ENCODE measurements around the gene SPCS2.

SPCS2 gene

DNA sequence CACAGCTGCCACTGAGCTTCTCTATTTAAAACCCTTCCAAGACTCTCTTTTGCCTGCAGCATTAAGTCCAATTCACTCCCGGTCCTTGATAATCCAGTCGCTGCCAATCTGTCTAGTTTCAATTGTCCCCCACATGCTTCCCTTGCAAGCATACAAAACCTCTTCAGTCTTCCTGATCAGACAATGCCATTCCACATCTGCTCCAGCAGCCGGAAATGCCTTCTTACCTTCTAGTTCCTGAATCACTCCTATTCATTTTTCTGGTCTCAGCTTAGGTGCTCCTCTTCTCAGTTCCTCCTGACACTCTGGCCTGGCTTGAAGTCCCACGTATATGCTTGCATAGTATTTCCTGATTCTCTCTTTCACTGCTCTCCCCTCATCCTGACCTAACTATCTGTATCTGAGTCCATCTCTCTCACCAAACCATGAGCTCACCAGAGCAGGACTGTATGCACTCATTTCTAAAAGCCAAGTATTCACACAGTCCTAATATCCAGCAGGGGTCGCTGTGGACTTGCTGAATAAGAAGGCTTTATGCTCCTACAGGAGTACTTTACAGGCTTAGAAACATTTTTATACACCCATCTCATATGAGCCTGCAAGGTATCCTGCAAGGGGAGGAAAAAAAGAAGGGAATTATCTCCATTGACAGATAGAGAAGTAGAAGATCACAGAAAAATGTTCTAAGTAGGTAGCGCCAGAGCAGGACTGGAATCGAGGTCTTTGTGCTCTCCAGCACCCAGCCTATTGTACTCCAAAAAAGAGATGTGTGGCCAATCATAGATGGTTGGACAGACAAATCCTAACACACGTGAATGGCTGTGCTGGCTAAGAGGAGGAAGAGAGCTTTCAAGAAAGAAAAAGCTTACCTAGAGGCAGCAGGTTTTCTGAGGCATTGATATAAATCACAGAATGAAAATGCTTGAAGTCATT, 19.4 kb upstream of the SPCS2 start:
- H3K36me3 ChIP-seq (ENCODE audit: control insufficient read depth in 1 of 2, insufficient read depth in 2 of 2, low read length in 2 of 2): peaks cover 3 to 54% of the 10 kb centered on the region in 2 donors
- H3K9me3 ChIP-seq (ENCODE audit: control insufficient read depth in 1 of 2, low read length in 2 of 2): no peaks in the 10 kb centered on the region

DNA sequence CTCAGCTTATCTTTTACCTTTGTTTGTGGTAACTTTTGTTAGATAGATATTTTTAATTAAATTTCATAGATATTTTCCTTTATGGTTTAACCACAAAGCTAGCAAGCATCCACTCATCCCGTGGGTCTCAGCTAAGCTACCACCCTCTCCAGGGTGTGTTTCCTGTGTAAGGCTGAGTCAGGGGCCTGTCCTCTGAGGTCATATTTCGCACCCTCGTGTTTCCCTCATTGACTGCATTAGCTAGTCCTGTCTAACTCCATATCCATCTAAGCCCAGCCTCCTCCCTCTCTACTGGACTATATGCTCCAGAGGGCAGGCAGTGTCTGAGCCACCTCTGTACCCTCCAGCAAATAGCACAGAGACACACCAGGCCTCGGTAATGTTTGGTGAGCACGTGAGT, 16.9 kb upstream of the SPCS2 start:
- Histone ChIP-seq H3K36me3 (ENCODE audit: control insufficient read depth in 1 of 2, insufficient read depth in 2 of 2, low read length in 2 of 2) (peaks cover 21 to 78% of the 10 kb centered on the region in 2 donors), H3K4me1 (ENCODE audit: control insufficient read depth in 1 of 2, insufficient read depth in 2 of 2, low read length in 2 of 2) (no peaks in the 10 kb centered on the region), H3K4me3 (ENCODE audit: low read depth in 1 of 2, low read length in 2 of 2) (no peak overlapping the region), H3K9ac (ENCODE audit: low read depth in 1 of 2, low read length in 2 of 2) (no peak overlapping the region), H3K27ac (ENCODE audit: low read depth, low read length) (no peak overlapping the region), H3K9me3 (ENCODE audit: control insufficient read depth in 1 of 2, low read length in 2 of 2) (no peaks in the 10 kb centered on the region), H3K27me3 (ENCODE audit: control insufficient read depth in 1 of 2, insufficient read depth in 2 of 2, low read length in 2 of 2) (no peaks in the 10 kb centered on the region)

More for the DNA sequence above, 19.4 kb upstream of the SPCS2 start:
- Histone ChIP-seq H3K27me3 (ENCODE audit: control insufficient read depth in 1 of 2, insufficient read depth in 2 of 2, low read length in 2 of 2) (no peaks in the 10 kb centered on the region), H3K9ac (ENCODE audit: low read depth in 1 of 2, low read length in 2 of 2) (no peak overlapping the region), H3K4me3 (ENCODE audit: low read depth in 1 of 2, low read length in 2 of 2) (no peak overlapping the region), H3K4me1 (ENCODE audit: control insufficient read depth in 1 of 2, insufficient read depth in 2 of 2, low read length in 2 of 2) (no peaks in the 10 kb centered on the region), H3K27ac (ENCODE audit: low read depth, low read length) (no peak overlapping the region)

DNA sequence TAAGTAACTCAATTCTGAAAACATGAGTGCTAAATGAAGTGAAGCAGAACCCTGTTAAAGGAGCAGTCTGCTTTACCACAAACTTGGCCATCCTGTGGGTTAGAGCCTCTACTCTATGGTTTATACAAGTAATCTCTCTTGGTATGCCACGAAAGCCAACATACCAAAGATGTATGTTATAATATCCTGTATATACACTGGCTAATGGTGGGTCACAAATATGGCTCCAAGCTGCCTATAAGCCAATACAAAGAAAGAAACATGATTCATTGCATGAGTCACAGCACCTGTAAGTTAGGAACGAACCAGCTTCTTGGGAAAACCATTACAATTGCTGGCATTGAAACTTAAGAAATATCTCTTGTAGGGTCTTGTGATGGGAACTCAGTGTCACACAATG, 16.3 kb upstream of the SPCS2 start:
- H3K9me3 ChIP-seq (ENCODE audit: control insufficient read depth in 1 of 2, low read length in 2 of 2): no peaks in the 10 kb centered on the region
- peaks cover 21 to 84% of the 10 kb centered on the region in 2 donors for H3K36me3 ChIP-seq (ENCODE audit: control insufficient read depth in 1 of 2, insufficient read depth in 2 of 2, low read length in 2 of 2)
- no peaks in the 10 kb centered on the region for H3K27me3 ChIP-seq (ENCODE audit: control insufficient read depth in 1 of 2, insufficient read depth in 2 of 2, low read length in 2 of 2)
- H3K27ac ChIP-seq (ENCODE audit: low read depth, low read length): no peak overlapping the region
- no peak overlapping the region for H3K9ac ChIP-seq (ENCODE audit: low read depth in 1 of 2, low read length in 2 of 2)
- H3K4me1 ChIP-seq (ENCODE audit: control insufficient read depth in 1 of 2, insufficient read depth in 2 of 2, low read length in 2 of 2): no peaks in the 10 kb centered on the region
- H3K4me3 ChIP-seq (ENCODE audit: low read depth in 1 of 2, low read length in 2 of 2): no peak overlapping the region

DNA sequence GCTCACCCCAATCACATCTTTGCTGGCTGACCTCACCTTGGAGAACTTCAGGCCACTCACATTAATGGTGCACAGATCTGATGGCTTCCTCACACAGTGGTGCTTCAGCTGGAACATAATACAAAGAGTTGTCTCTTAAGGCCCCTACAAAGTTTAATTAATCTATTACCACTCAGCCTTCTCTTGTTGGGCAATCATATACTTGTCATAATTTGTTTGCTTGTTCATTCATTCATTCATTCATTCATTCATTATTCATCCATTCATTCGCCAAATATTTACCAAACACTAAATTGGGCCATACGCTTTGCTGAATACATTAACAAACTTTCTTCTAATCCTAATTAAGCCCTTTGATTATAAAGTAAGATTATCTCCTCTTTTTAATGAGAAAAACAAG, 15.3 kb upstream of the SPCS2 start:
- no peak overlapping the region for H3K9ac ChIP-seq (ENCODE audit: low read depth in 1 of 2, low read length in 2 of 2)
- no peaks in the 10 kb centered on the region for H3K4me1 ChIP-seq (ENCODE audit: control insufficient read depth in 1 of 2, insufficient read depth in 2 of 2, low read length in 2 of 2)
- peaks cover 21 to 84% of the 10 kb centered on the region in 2 donors for H3K36me3 ChIP-seq (ENCODE audit: control insufficient read depth in 1 of 2, insufficient read depth in 2 of 2, low read length in 2 of 2)
- H3K27me3 ChIP-seq (ENCODE audit: control insufficient read depth in 1 of 2, insufficient read depth in 2 of 2, low read length in 2 of 2): no peaks in the 10 kb centered on the region
- no peak overlapping the region for H3K4me3 ChIP-seq (ENCODE audit: low read depth in 1 of 2, low read length in 2 of 2)
- no peak overlapping the region for H3K27ac ChIP-seq (ENCODE audit: low read depth, low read length)
- no peaks in the 10 kb centered on the region for H3K9me3 ChIP-seq (ENCODE audit: control insufficient read depth in 1 of 2, low read length in 2 of 2)

DNA sequence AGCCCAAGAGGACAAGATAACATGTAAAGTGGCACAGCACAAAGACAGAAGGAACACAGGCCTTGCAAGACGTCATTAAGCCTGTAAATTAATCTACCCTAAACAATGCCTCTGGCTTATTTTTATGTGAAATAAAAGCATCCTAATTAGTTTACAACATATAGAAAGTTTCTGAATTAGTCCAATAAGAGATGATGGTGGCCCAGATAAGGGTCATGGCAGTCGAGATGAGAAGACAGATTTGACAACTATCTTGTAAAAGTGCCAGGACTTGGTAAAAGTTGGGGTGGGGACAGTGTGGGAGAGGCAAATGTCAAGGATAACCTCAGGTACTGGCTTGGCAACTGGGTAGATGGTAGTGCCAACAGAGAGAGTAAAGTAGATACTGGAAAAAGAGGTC, 13.8 kb upstream of the SPCS2 start:
- no peaks in the 10 kb centered on the region for H3K9me3 ChIP-seq (ENCODE audit: control insufficient read depth in 1 of 2, low read length in 2 of 2)
- no peaks in the 10 kb centered on the region for H3K4me1 ChIP-seq (ENCODE audit: control insufficient read depth in 1 of 2, insufficient read depth in 2 of 2, low read length in 2 of 2)
- H3K36me3 ChIP-seq (ENCODE audit: control insufficient read depth in 1 of 2, insufficient read depth in 2 of 2, low read length in 2 of 2): peaks cover 21 to 82% of the 10 kb centered on the region in 2 donors
- no peaks in the 10 kb centered on the region for H3K27me3 ChIP-seq (ENCODE audit: control insufficient read depth in 1 of 2, insufficient read depth in 2 of 2, low read length in 2 of 2)
- H3K27ac ChIP-seq (ENCODE audit: low read depth, low read length): no peak overlapping the region
- no peak overlapping the region for H3K9ac ChIP-seq (ENCODE audit: low read depth in 1 of 2, low read length in 2 of 2)
- H3K4me3 ChIP-seq (ENCODE audit: low read depth in 1 of 2, low read length in 2 of 2): no peak overlapping the region

DNA sequence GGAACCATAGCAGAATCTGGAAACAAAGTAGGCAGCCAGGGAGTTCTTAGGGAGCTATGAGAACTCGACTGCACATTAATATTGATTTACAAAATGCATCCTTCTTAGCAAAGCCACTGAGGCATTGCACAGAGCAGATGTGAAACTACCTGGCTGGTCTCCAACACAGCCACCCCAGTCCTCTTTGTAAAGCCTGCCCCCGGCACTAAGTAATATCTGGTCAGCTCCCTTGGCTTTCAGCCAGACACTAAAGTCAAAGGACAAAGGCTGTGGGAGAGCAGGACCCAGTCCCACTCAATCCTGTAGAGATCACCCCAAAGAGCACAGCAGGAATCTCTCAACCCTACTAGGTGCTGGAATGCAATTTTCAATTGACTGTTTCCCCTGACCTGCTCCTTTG, 13.0 kb upstream of the SPCS2 start:
- Histone ChIP-seq H3K9me3 (ENCODE audit: control insufficient read depth in 1 of 2, low read length in 2 of 2) (no peaks in the 10 kb centered on the region), H3K9ac (ENCODE audit: low read depth in 1 of 2, low read length in 2 of 2) (no peak overlapping the region), H3K36me3 (ENCODE audit: control insufficient read depth in 1 of 2, insufficient read depth in 2 of 2, low read length in 2 of 2) (peaks cover 25 to 83% of the 10 kb centered on the region in 2 donors), H3K27me3 (ENCODE audit: control insufficient read depth in 1 of 2, insufficient read depth in 2 of 2, low read length in 2 of 2) (no peaks in the 10 kb centered on the region), H3K4me3 (ENCODE audit: low read depth in 1 of 2, low read length in 2 of 2) (no peak overlapping the region), H3K27ac (ENCODE audit: low read depth, low read length) (no peak overlapping the region), H3K4me1 (ENCODE audit: control insufficient read depth in 1 of 2, insufficient read depth in 2 of 2, low read length in 2 of 2) (no peaks in the 10 kb centered on the region)

DNA sequence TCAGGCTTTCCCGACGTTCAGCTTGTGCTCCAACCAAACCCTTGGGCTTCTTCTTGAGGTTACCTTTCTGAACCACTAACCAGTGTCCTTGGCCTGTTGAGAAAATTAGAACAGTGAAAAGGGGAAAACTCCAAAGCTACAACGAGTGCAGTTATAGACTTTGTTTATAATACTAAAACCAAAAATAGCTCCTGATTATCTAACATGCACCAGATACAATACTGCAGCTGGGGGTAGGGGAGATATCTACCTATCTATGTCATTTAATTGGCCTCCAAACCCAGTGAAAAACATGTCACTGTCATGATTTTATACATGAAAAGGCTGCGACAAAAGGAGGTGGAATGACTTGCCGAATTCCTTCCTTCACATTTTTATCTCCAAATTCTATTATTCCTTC, 12.1 kb upstream of the SPCS2 start:
- Histone ChIP-seq H3K27ac (ENCODE audit: low read depth, low read length) (no peak overlapping the region), H3K9ac (ENCODE audit: low read depth in 1 of 2, low read length in 2 of 2) (no peak overlapping the region), H3K9me3 (ENCODE audit: control insufficient read depth in 1 of 2, low read length in 2 of 2) (no peaks in the 10 kb centered on the region), H3K4me1 (ENCODE audit: control insufficient read depth in 1 of 2, insufficient read depth in 2 of 2, low read length in 2 of 2) (no peaks in the 10 kb centered on the region), H3K4me3 (ENCODE audit: low read depth in 1 of 2, low read length in 2 of 2) (no peak overlapping the region), H3K27me3 (ENCODE audit: control insufficient read depth in 1 of 2, insufficient read depth in 2 of 2, low read length in 2 of 2) (no peaks in the 10 kb centered on the region), H3K36me3 (ENCODE audit: control insufficient read depth in 1 of 2, insufficient read depth in 2 of 2, low read length in 2 of 2) (peaks cover 25 to 88% of the 10 kb centered on the region in 2 donors)

DNA sequence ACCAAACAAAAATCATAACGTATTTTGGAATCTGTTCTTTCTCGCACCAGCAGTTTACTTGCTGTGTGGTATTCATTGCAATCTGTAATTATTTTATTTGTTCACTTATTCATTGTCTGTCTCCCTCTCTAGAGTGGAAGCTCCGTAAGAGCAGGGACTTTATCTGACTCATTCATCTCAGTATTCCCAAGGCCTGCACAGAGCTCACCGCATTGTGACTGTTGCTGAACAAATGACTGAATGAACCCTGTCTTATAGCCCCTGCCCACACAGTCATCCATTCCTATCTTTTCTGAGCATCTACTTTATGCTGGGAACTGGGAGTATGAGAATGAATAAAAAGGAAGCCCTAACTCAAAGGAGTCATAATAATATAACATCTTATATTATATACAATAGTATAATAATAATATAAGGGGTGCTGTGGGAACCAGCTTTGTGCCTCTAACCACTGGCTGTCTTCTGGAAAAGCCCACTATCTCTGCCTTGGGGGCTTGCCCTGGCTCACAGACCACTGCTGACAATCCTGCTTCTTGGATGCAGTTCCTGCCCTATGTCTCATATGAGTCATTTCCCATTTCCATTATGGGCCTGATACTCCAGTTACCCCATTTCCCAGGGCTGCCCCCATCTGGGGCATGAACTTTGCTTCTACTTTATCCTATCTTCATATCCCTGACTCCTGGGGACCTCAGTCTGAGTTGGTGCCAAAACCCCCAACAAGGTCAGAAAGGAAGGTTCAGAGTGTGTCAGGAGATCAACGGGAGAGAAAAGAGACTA, 11.2 kb upstream of the SPCS2 start:
- Histone ChIP-seq H3K27ac (ENCODE audit: low read depth, low read length) (no peak overlapping the region), H3K4me3 (ENCODE audit: low read depth in 1 of 2, low read length in 2 of 2) (no peak overlapping the region), H3K9ac (ENCODE audit: low read depth in 1 of 2, low read length in 2 of 2) (no peak overlapping the region), H3K9me3 (ENCODE audit: control insufficient read depth in 1 of 2, low read length in 2 of 2) (no peaks in the 10 kb centered on the region), H3K27me3 (ENCODE audit: control insufficient read depth in 1 of 2, insufficient read depth in 2 of 2, low read length in 2 of 2) (no peaks in the 10 kb centered on the region), H3K36me3 (ENCODE audit: control insufficient read depth in 1 of 2, insufficient read depth in 2 of 2, low read length in 2 of 2) (peaks cover 25 to 88% of the 10 kb centered on the region in 2 donors), H3K4me1 (ENCODE audit: control insufficient read depth in 1 of 2, insufficient read depth in 2 of 2, low read length in 2 of 2) (no peaks in the 10 kb centered on the region)

DNA sequence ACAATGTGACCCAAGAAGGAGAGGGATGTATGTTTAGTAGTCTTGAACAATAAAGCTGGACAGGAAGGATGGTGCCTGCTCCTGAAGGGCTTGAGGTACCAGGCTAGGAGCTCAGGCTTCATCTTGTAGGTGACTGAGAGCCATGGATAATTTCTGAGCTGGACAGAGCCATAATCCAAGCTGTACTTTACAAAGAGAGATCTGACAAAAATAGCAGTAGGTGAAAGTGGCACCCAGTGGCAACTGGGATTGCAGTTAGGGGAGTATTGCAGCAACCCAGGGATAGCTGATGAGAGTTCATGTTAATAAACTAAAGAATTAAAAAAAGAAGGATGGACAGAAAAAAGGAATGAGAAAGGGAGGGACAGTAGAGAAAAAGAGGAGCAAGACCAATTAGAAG, 7.6 kb upstream of the SPCS2 start:
- H3K27me3 ChIP-seq (ENCODE audit: control insufficient read depth in 1 of 2, insufficient read depth in 2 of 2, low read length in 2 of 2): no peaks in the 10 kb centered on the region
- H3K27ac ChIP-seq (ENCODE audit: low read depth, low read length): no peak overlapping the region
- H3K9me3 ChIP-seq (ENCODE audit: control insufficient read depth in 1 of 2, low read length in 2 of 2): no peaks in the 10 kb centered on the region
- peaks cover 0 to 4% of the 10 kb centered on the region in 2 donors for H3K4me1 ChIP-seq (ENCODE audit: control insufficient read depth in 1 of 2, insufficient read depth in 2 of 2, low read length in 2 of 2)
- peaks cover 11 to 74% of the 10 kb centered on the region in 2 donors for H3K36me3 ChIP-seq (ENCODE audit: control insufficient read depth in 1 of 2, insufficient read depth in 2 of 2, low read length in 2 of 2)
- H3K4me3 ChIP-seq (ENCODE audit: low read depth in 1 of 2, low read length in 2 of 2): no peak overlapping the region
- no peak overlapping the region for H3K9ac ChIP-seq (ENCODE audit: low read depth in 1 of 2, low read length in 2 of 2)

DNA sequence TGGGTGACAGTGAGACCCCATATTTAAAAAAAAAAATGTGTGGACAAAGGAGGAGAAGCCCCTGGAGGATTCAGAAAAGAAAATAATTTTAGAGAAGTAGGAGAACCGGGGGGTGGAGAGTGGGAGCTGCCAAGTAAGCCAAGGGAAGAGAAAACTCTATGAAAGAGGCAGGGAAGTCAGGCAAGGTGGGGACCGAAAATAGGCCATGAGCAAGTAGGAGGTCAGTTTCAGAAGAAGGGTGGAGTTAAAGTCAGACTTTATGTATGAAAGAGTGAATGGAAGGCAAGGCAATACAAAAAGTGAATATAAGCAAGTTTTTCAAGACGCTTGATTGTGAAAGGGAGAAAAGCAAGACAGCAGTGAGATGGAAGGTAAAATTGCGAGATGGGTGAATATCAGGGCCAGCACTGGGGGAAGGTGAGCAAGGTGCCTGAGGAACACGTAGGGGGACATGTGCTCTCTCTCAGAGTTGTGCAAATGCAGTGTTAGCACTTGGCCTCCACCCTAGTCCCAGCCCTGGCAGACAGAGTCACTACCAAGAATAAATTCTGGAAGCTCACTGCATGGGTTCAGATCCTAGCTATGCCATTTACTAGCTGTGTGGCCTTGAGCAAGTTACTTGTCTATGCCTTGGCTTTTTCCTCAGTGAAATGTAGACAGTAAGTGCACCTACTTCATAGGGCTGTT, 6.8 kb upstream of the SPCS2 start:
- no peaks in the 10 kb centered on the region for H3K27me3 ChIP-seq (ENCODE audit: control insufficient read depth in 1 of 2, insufficient read depth in 2 of 2, low read length in 2 of 2)
- H3K4me3 ChIP-seq (ENCODE audit: low read depth in 1 of 2, low read length in 2 of 2): no peak overlapping the region
- no peaks in the 10 kb centered on the region for H3K9me3 ChIP-seq (ENCODE audit: control insufficient read depth in 1 of 2, low read length in 2 of 2)
- H3K27ac ChIP-seq (ENCODE audit: low read depth, low read length): no peak overlapping the region
- H3K9ac ChIP-seq (ENCODE audit: low read depth in 1 of 2, low read length in 2 of 2): no peak overlapping the region
- peaks cover 11 to 67% of the 10 kb centered on the region in 2 donors for H3K36me3 ChIP-seq (ENCODE audit: control insufficient read depth in 1 of 2, insufficient read depth in 2 of 2, low read length in 2 of 2)
- peaks cover 0 to 4% of the 10 kb centered on the region in 2 donors for H3K4me1 ChIP-seq (ENCODE audit: control insufficient read depth in 1 of 2, insufficient read depth in 2 of 2, low read length in 2 of 2)

Data from duodenal mucosa (tissue), 2 donors.